GM18870 (cell line): ENCODE measurements around the gene HEPN1.

Experiments
- ATAC-seq: cut with Tn5 transposase; IDR thresholded peaks from one replicate; pipeline ENCODE4 v1.9.1; 2021; ENCODE audit warnings: moderate library complexity; ENCODE audit not compliant: unreplicated experiment

Gene HEPN1

GRCh38 chr11:124898711-124899110 lies 20.3 kb upstream of the HEPN1 start:
- no peak for ATAC-seq

DNA sequence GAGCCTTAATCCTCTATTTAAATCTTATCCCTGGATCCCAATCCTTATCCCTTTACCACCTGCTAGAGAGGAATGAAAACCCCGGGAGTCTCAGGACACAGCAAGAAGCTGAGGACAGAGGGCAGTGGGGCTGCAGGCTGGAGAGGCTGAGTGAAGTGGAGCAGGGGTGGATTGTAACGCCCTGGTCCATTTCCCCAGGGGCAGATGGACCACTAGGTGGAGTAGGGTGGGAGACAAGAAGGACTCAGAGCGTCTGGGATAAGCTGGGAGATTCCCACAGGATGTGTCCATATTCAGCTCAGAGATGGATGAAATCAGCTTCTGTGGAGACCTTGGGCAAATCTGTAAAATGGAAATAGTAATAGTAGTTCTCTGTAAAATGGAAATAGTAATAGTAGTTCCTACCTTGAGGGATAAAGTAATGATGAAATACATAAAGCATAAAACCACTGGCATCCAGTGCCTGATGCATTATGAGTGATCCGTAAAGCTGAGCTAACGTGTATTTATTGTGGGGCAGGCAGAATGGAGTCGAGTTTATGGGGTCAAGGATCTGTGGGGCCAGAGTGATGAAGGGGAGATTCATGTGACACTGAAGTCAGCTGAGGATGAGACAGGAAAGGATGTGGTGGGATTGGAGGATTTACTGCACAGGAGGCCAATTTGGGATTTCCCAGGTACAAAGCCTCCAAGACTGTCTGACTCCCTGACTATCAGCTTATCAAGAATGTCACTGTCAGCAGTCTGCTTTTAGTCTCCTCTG lies 19.5 kb upstream of the HEPN1 start:
- ATAC-seq: no peak

DNA sequence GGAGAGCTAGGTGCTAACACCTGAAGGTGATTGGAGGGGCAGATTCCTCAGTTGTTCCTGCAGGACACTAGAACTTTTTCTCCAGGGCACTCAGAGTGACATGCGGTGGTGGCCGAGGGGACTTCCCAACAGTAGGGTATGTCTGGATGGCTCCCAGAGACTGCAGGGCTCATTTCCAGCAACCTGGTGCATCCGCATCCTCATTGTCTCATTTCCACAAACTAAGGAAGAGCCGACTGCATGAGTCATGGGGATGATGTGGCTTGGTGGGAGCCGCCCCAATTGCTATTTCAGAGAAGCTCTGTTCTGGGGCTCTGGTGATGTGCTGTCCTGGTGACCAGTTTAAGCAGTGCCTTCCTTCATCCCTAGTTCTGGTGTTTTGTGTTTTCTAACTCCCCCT lies 18.6 kb upstream of the HEPN1 start:
- no peak for ATAC-seq

GRCh38 chr11:124902616-124903015 lies 16.4 kb upstream of the HEPN1 start:
- no peak for ATAC-seq

DNA sequence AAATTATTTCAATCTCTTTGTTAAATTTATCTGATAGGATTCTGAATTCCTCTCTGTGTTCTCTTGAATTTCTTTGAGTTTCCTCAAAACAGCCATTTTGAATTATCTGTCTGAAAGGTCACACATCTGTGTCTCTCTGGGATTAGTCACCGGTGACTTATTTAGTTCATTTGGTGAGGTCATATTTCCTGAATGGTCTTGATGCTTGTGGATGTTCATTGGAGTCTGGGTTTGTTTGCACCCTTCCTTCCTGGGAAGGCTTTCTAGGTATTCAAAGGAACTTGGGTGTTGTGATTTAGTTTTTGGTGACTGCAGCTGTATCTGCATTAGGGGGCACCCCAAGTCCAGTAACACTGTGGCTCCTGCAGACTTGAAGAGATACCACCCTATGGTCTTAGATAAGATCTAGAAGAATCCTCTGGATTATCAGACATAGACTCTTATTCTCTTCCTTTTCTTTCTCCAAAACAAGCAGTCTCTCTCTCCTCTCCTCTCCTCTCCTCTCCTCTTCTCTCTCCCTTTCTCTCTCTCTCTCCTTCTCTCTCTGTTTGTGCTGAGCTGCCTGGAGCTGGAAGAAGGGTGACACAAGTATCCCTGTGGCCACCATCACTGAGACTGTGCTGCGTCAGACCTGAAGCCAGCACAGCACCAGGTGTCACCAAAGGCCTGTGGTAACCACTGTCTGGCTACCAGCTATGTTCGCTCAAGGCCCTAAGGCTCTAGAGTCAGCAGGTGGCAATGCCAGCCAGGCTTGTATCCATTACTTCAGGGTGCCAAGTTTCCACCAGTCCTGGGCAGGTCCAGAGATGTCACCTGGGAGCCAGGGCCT lies 3.3 kb upstream of the HEPN1 start:
- no peak for ATAC-seq

DNA sequence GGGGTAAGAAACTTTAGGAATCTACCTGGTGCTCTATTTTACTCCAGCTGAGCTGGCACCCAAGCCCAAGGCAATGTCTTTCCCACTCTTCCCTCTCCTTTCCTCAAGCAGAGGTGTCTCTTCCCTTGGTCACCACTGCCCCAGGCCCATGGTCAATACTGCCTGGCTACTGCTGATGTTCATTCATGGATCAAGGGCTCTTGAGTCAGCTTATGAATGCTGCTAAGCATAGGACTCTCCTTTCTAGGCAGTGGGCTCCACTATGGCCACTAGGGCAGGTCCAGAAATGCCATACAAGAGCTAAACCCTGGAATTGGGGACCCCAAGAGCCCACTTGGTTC lies 2.7 kb upstream of the HEPN1 start:
- ATAC-seq: no peak

GRCh38 chr11:124917115-124917637 lies 1.9 kb upstream of the HEPN1 start:
- ATAC-seq: no peak

- ATAC-seq: no peak
Measured at GRCh38 chr11:124919898-124920297, 848 bp downstream of the HEPN1 start.

DNA sequence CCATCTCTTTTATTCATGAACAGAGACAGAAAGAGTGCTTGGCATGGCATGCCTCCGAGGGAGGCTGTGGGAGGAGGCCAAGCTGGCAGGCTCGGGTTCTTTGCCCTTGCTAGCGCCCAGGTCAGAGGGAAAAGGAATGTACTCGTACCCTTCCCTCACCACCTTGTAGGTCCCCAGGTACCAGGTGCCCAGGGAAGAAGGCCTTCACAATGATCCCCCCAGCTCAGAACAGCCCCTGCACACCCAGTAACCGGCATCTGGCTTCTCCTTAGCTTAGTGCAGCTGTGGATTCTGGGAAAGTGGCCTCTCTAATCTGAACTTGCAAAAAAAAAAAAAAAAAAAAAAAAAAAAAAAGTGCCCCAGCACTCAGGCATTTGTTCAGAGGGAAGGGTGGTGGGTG lies 1.3 kb downstream of the HEPN1 start:
- no peak for ATAC-seq

- no peak for ATAC-seq
Measured at GRCh38 chr11:124920870-124921609, 2.0 kb downstream of the HEPN1 start.

DNA sequence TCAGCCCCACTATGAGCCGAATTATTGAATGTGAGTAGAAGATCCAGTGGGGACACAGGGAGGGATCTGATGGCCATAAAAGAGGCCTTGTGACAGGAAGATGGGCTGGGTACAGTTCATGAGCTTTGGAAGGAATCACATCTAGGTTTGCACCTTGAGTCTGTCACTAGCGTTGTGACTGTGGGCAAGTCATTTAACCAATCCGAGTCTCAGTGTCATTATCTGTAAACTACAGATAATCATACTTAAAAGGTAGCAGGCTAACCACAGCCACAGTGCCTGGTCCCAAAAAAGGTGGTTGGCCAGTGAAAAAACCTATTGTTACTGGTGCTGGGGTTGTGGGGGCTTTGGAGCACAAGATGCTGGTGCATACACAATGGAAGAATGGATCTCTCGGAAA lies 3.8 kb downstream of the HEPN1 start:
- ATAC-seq: no peak

DNA sequence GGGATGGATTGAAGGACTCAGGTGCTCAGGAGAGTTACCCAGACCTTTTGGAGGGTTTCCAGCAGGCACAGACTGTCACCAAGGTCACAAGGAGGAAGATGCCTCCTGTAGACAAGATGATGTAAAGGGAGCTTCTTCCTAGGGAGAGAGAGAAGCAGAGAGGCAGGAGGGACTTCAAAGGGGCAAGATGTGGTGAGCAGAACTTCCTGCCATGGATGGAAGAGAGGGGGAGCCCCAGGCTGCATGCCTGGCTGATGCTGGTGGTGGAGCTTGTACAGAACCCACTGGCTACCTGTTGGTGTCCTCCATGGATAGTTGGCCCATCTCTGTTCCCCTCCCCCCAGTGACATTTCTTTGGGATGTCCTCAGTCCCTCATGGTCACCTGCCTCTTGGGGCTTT lies 4.2 kb downstream of the HEPN1 start:
- ATAC-seq: no peak

DNA sequence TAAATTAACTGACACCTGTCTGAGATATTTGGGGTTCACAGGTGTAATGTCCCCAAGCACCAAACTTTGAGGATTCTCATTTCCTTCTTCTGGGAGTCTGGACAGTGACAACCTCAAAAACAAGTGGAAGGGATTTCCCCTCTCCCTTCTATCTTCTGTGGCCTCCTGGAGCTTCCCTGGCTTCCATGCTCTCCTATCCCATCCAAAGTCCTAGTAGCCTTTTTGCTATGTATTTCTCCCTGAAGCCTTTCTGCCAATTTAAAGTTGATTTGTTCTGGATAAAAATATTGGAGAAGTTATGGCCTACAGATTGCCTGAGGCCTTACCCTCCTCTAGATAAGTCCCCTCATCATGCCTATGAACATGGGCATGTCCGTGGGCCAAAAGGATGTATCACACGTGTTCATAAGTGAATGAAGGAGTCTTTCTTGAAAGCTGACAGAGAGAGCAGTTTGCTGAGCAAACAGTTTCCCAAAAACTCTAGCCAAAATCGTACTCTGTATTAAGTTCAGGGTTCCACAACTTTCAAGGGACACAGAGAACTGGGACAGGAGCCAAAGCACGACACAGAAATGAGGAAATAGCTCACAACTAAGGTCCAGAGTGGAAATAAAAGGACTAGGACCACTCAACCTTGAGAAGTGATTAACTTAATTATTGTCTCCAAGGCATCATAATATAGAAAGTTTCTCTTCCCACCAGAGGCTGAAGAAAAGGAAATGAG lies 10.1 kb downstream of the HEPN1 start:
- no peak for ATAC-seq

- peak; percentile 65 for ATAC-seq
Measured at GRCh38 chr11:124930799-124931198, 11.7 kb downstream of the HEPN1 start.

- ATAC-seq: no peak
Measured at GRCh38 chr11:124934862-124935547, 16.0 kb downstream of the HEPN1 start.

DNA sequence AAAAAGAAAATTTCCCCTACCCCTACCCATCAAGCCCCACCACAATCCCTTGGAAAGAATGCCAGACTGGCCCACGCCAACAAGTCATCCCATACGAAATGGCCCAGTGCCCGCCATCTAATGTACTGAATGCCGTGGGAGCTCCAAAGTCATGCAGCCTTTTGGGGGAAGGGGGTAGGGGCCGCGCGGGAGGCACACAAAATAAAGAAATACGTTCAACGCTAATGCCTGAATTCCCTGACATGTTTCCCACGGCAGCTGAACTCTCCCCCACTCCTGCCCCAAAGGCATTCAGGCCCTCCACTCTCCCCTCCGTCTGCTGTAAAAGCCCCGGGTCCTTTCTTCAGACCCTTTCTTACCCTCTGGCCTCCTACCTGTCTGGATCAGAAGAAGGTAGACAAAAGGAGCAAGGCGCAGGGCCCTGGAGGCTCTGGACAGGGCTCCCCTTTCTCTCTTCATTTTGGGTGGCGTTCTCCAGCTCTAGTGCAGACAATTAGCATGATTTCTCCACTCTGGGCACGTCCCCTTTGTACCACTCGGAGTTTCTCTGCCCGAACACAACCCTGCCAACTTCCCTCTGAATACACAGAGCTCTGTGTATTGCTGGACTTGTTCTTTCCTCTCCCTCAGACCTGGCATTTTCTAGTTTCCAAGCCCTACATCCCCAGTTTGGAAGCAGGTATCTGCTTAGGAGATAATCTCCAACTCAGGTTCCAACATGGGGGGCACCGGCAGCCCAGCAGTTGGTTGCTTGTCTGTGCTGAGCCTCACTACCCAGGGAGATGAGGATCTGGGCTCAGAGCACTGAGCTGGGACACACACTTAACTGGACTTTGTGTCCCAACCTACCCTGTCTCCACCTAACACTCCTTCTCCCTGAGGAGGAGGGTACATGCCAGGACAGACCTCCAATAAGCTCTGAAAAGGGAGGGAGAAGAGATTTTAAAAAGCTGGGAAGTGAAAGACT lies 16.8 kb downstream of the HEPN1 start, which contains the start of gene HEPACAM:
HEPACAM (minus strand) TSS at position 500 of the 967 bp plus-strand sequence; CDS start at position 459, 41 bp downstream.
- ATAC-seq: no peak

GRCh38 chr11:124937336-124937935 lies 18.4 kb downstream of the HEPN1 start:
- no peak for ATAC-seq

- ATAC-seq: no peak
Measured at GRCh38 chr11:124938206-124938765, 19.2 kb downstream of the HEPN1 start.
